GM18868 (cell line): ENCODE measurements around the gene FMC1.
A peak's percentile ranks its signal among the peaks of the same experiment; 100 is the strongest.
"Not testable (repeated sequence)": the region's sequence is repeated elsewhere in the genome, so short reads cannot be mapped to it uniquely, and the experiment has no call there.

ENCODE experiments used
- ATAC-seq: cut with Tn5 transposase; IDR thresholded peaks from one replicate; pipeline ENCODE4 v1.9.1; 2021; ENCODE audit warnings: mild to moderate bottlenecking, moderate library complexity; ENCODE audit not compliant: unreplicated experiment

Gene FMC1

GRCh38 chr7:139341058-139341775 is at the start of gene FMC1:
FMC1 (plus strand) TSS chr7:139341337; CDS start chr7:139341385, 48 bp downstream.
- peak; percentile 61 for ATAC-seq

GRCh38 chr7:139292821-139293220 is 48.3 kb upstream of the FMC1 start:
- no peak for ATAC-seq

- no peak for ATAC-seq
Measured at GRCh38 chr7:139293534-139293933, 47.6 kb upstream of the FMC1 start.

GRCh38 chr7:139294241-139294640 is 46.9 kb upstream of the FMC1 start:
- ATAC-seq: no peak

GRCh38 chr7:139294951-139295575 is 46.1 kb upstream of the FMC1 start:
- no peak for ATAC-seq

- ATAC-seq: no peak
Measured at GRCh38 chr7:139297795-139298194, 43.3 kb upstream of the FMC1 start.

GRCh38 chr7:139299296-139299695 is 41.8 kb upstream of the FMC1 start:
- ATAC-seq: no peak

GRCh38 chr7:139300390-139300789 is 40.7 kb upstream of the FMC1 start:
- ATAC-seq: no peak

- ATAC-seq: no peak
Measured at GRCh38 chr7:139304517-139304916, 36.6 kb upstream of the FMC1 start.

- no peak for ATAC-seq
Measured at GRCh38 chr7:139317939-139318505, 23.1 kb upstream of the FMC1 start.

- no peak for ATAC-seq
Measured at GRCh38 chr7:139321071-139321745, 19.9 kb upstream of the FMC1 start.

GRCh38 chr7:139324709-139325108 is 16.4 kb upstream of the FMC1 start:
- not testable (repeated sequence) for ATAC-seq

- ATAC-seq: no peak
Measured at GRCh38 chr7:139328375-139328774, 12.8 kb upstream of the FMC1 start.

GRCh38 chr7:139329119-139329518 is 12.0 kb upstream of the FMC1 start:
- ATAC-seq: no peak

GRCh38 chr7:139330333-139331030 is 10.7 kb upstream of the FMC1 start:
- no peak for ATAC-seq

GRCh38 chr7:139332697-139333359 is 8.3 kb upstream of the FMC1 start:
- no peak for ATAC-seq

- not testable (repeated sequence) for ATAC-seq
Measured at GRCh38 chr7:139333443-139333842, 7.7 kb upstream of the FMC1 start.

GRCh38 chr7:139334399-139335150 is 6.6 kb upstream of the FMC1 start:
- no peak for ATAC-seq

GRCh38 chr7:139339025-139339424 is 2.1 kb upstream of the FMC1 start:
- no peak for ATAC-seq

GRCh38 chr7:139339698-139340036 is 1.5 kb upstream of the FMC1 start:
- ATAC-seq: no peak
